SK-N-MC (cell line): ENCODE measurements around the gene MKX.

Experiments used
- DNase-seq: peaks from one replicate; pipeline ENCODE4 v3.0.0-alpha.2; 2011; ENCODE audit warnings: low read depth, low spot score
- H3K27ac ChIP-seq: fragments of 200-600 bp; sonication (generic); 2 replicates; pipeline ENCODE4 v1.5.1; 2016; ENCODE audit warnings: mixed run types
- H3K36me3 ChIP-seq: fragments of 200-600 bp; sonication (generic); 2 replicates; pipeline ENCODE4 v1.6.1; 2017; ENCODE audit warnings: antibody characterized with exemption, low read length, mixed read lengths; ENCODE audit not compliant: insufficient read depth
- H3K4me3 ChIP-seq: fragments of 200-600 bp; sonication (generic); 2 replicates; pipeline ENCODE4 v1.5.1; 2016
- H3K9ac ChIP-seq: fragments of 200-600 bp; sonication (generic); 2 replicates; pipeline ENCODE4 v1.8.0; 2017; ENCODE audit warnings: mixed run types, mixed read lengths; ENCODE audit not compliant: insufficient read length
- H3K9me3 ChIP-seq: fragments of 200-600 bp; sonication (generic); 2 replicates; pipeline ENCODE4 v1.6.1; 2017; ENCODE audit warnings: low read depth, mild to moderate bottlenecking, antibody characterized with exemption, low read length, moderate library complexity, mixed read lengths
- EZH2 ChIP-seq: fragments of 200-600 bp; sonication (generic); IDR thresholded peaks from one replicate; pipeline ENCODE4 v1.6.1; 2017; ENCODE audit warnings: antibody characterized with exemption
- FOXP2 ChIP-seq: optimal IDR thresholded peaks from 2 replicates; pipeline ENCODE3; 2011; ENCODE audit warnings: mild to moderate bottlenecking, moderate library complexity; ENCODE audit not compliant: insufficient read depth; ENCODE audit errors: extremely low read length, control extremely low read depth
- POLR2AphosphoS5 ChIP-seq: IDR thresholded peaks from 2 replicates; pipeline ENCODE4 v1.6.1; 2012; ENCODE audit warnings: mild to moderate bottlenecking, low read depth, low read length, borderline replicate concordance

The MKX gene

GRCh38 chr10:27680006-27680557 lies 65.5 kb downstream of the MKX start:
- no peak for DNase-seq
- Histone ChIP-seq H3K4me3 (0 out of 2 replicates have a peak overlapping the region, but pooled peaks have one; percentile 28), H3K27ac (peak overlapping the region; percentile 54; the same call in 1 of the 2 replicates), H3K9me3 (no peaks in the 10 kb centered on the region), H3K36me3 (no peaks in the 10 kb centered on the region), H3K9ac (no peak overlapping the region)
- TF ChIP-seq EZH2: no peak
- no peak for TF ChIP-seq POLR2AphosphoS5
- no peak for TF ChIP-seq FOXP2

- Histone ChIP-seq H3K9ac (no peak overlapping the region), H3K36me3 (no peaks in the 10 kb centered on the region), H3K4me3 (0 out of 2 replicates have a peak overlapping the region, but pooled peaks have one; percentile 28), H3K27ac (peak overlapping the region; percentile 54; the same call in 1 of the 2 replicates), H3K9me3 (no peaks in the 10 kb centered on the region)
- TF ChIP-seq EZH2: no peak
- TF ChIP-seq POLR2AphosphoS5: no peak
- TF ChIP-seq FOXP2: no peak
- no peak for DNase-seq
Observed at GRCh38 chr10:27679369-27679912, 66.2 kb downstream of the MKX start.

- Histone ChIP-seq H3K9me3 (no peaks in the 10 kb centered on the region), H3K36me3 (no peaks in the 10 kb centered on the region), H3K9ac (no peak overlapping the region), H3K4me3 (no peak overlapping the region), H3K27ac (no peak overlapping the region)
- no peak for DNase-seq
- TF ChIP-seq POLR2AphosphoS5: no peak
Observed at GRCh38 chr10:27678166-27678565, 67.5 kb downstream of the MKX start.

GRCh38 chr10:27673065-27673464 lies 72.6 kb downstream of the MKX start:
- no peak overlapping the region for H3K9ac ChIP-seq
- H3K4me3 ChIP-seq: no peak overlapping the region
- no peaks in the 10 kb centered on the region for H3K9me3 ChIP-seq
- H3K27ac ChIP-seq: no peak overlapping the region
- TF ChIP-seq FOXP2 (no peak), POLR2AphosphoS5 (no peak), EZH2 (no peak)
- DNase-seq: no peak
- H3K36me3 ChIP-seq: no peaks in the 10 kb centered on the region

- DNase-seq: no peak
- Histone ChIP-seq H3K27ac (no peak overlapping the region), H3K36me3 (no peaks in the 10 kb centered on the region), H3K9me3 (no peaks in the 10 kb centered on the region), H3K4me3 (no peak overlapping the region), H3K9ac (no peak overlapping the region)
- TF ChIP-seq EZH2 (no peak), FOXP2 (no peak), POLR2AphosphoS5 (no peak)
Observed at GRCh38 chr10:27671821-27672220, 73.8 kb downstream of the MKX start.

GRCh38 chr10:27664461-27664860 lies 81.2 kb downstream of the MKX start:
- TF ChIP-seq FOXP2 (no peak), POLR2AphosphoS5 (no peak), EZH2 (no peak)
- H3K36me3 ChIP-seq: no peaks in the 10 kb centered on the region
- H3K9ac ChIP-seq: no peak overlapping the region
- H3K4me3 ChIP-seq: no peak overlapping the region
- no peak for DNase-seq
- H3K27ac ChIP-seq: no peak overlapping the region
- no peaks in the 10 kb centered on the region for H3K9me3 ChIP-seq

- Histone ChIP-seq H3K4me3 (no peak overlapping the region), H3K9me3 (no peaks in the 10 kb centered on the region), H3K36me3 (no peaks in the 10 kb centered on the region), H3K9ac (no peak overlapping the region), H3K27ac (no peak overlapping the region)
- no peak for DNase-seq
- TF ChIP-seq POLR2AphosphoS5 (no peak), FOXP2 (no peak), EZH2 (no peak)
Observed at GRCh38 chr10:27663621-27664020, 82.0 kb downstream of the MKX start.

GRCh38 chr10:27661514-27662286 lies 83.9 kb downstream of the MKX start:
- H3K27ac ChIP-seq: no peak overlapping the region
- no peaks in the 10 kb centered on the region for H3K36me3 ChIP-seq
- DNase-seq: peak; percentile 42
- no peak overlapping the region for H3K4me3 ChIP-seq
- H3K9me3 ChIP-seq: no peaks in the 10 kb centered on the region
- no peak overlapping the region for H3K9ac ChIP-seq
- TF ChIP-seq POLR2AphosphoS5 (no peak), EZH2 (no peak), FOXP2 (no peak)
